MV-4-11 (cell line): ENCODE measurements around the gene STRBP.
A peak's percentile ranks its signal among the peaks of the same experiment; 100 is the strongest.
"Not testable (repeated sequence)": the region's sequence is repeated elsewhere in the genome, so short reads cannot be mapped to it uniquely, and the experiment has no call there.

Experiments
- DNase-seq: peaks from one replicate; lab custom pipeline; 2025; lab: John Stamatoyannopoulos, UW

The STRBP gene

DNA sequence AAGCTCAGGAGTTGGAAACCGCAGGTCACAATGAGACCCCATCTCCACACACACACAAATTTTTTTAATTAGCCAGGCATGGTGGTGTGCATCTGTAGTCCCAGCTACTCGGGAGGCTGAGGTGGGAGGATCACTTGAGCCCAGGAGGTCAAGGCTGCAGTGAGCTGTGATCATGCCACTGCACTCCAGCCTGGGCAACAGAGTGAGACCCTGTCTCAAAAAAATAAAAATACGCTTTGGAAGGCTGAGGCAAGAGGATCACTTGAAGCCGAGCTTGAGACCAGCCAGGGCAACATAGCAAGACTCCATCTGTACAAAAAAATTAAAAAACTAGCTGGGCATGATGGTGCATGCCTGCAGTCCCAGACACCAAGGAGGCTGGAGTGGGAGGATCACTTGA, 19.2 kb downstream of the STRBP start:
- DNase-seq = not testable (repeated sequence)

GRCh38 chr9:123248630-123249029, 19.8 kb downstream of the STRBP start:
- DNase-seq = no peak

- DNase-seq = no peak
These were observed 21.9 kb downstream of the STRBP start for GRCh38 chr9:123246534-123246933.

DNA sequence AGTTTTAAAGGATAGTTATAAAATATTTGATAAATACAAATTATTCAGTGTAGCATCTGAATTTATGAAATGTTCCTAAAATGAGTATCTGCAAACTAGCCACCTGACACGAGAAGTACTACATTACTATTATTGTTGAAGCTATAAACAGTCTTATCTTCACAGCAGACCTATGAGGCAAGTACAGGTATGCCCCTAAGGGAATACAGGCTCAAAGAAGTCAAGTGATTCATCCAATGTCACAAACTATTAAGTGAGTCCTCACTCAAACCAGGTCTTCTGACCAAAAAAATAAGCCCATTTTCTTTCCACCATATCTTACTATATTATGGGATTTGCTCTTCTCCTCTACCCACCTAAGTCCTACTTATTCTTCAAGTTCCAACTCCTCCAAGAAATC, 28.7 kb downstream of the STRBP start:
- DNase-seq = no peak

GRCh38 chr9:123238365-123238764, 30.0 kb downstream of the STRBP start:
- no peak for DNase-seq

GRCh38 chr9:123237220-123237619, 31.2 kb downstream of the STRBP start:
- no peak for DNase-seq

- no peak for DNase-seq
These were observed 32.9 kb downstream of the STRBP start for GRCh38 chr9:123235448-123235847.

DNA sequence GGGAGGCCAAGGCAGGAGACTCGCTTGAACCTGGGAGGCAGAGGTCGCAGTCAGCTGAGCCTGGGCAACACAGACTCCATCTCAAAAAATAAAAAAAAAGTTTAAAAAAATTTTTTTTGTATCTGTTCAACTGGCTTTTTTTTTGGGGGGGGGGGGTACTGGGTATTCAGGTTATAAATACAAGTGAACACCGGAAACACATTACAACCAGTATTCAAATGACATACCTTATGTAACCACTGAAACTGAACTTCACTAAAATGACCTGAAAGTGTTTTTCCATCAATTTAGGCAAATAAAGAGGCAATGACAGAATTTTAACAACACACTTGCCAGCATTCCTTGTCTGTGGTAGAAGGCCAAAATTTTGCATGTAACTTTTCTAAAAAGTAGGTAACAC, 33.5 kb downstream of the STRBP start:
- DNase-seq = no peak

- no peak for DNase-seq
These were observed 36.1 kb downstream of the STRBP start for GRCh38 chr9:123232332-123232731.

DNA sequence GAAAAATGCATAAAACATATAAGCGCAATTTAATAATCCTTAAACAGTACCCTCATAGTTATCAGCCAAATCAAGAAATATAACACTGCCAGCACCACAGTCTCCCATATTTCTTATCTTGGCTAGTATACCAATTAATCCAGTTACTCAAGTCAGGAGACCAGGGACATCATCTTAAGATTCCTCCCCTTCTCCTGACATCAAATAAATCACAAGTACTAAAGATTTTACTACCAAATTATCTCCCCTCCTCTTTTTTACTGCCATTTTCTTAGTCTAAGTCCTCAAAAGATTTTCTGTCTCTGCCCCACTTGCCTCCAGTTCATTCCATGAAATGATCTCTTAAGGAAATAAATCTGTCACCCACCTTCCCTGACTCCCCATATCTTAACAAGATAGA, 37.0 kb downstream of the STRBP start:
- DNase-seq = no peak

GRCh38 chr9:123228967-123229366, 39.4 kb downstream of the STRBP start:
- no peak for DNase-seq

DNA sequence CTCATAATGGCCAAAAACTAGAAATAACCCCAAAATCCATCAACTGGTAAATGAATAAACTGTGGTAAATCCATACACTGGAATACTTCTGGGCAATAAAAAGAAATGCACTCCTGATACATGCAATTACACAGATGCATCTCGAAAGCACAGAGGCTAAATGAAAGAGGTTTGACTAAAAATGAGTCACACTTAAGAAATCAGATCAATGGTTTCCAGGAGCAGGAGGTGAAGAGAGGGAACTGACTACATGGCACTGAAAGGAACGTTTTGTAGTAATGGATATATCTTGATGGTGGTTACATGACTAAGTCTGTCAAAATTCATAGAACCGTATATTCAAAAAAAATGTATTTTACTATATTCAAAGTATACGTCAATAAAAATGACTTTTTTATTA, 42.4 kb downstream of the STRBP start:
- DNase-seq = no peak

DNA sequence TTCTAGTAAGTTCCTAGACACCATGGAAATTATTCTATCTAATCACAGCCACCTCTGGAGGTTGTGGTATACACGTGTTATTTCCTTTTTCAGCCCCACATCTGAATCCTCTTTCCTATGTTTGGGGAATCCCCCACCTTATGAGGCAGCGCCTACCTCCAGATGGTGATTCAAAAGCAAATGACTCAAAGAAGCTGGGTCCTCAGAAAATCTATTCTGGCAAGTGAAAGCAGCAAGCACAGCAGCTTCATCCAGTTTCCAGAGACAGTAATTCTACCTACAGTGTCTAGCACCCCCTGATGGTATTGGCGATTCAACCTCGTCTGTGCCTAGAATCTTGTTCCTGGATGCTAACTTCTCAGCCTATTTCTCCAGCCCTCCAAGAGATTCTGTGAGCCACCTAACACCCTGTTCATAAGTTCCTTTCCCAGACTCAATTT, 43.0 kb downstream of the STRBP start:
- peak; percentile 20 for DNase-seq

GRCh38 chr9:123220127-123220526, 48.3 kb downstream of the STRBP start:
- DNase-seq = no peak

GRCh38 chr9:123218831-123219230, 49.6 kb downstream of the STRBP start:
- no peak for DNase-seq

DNA sequence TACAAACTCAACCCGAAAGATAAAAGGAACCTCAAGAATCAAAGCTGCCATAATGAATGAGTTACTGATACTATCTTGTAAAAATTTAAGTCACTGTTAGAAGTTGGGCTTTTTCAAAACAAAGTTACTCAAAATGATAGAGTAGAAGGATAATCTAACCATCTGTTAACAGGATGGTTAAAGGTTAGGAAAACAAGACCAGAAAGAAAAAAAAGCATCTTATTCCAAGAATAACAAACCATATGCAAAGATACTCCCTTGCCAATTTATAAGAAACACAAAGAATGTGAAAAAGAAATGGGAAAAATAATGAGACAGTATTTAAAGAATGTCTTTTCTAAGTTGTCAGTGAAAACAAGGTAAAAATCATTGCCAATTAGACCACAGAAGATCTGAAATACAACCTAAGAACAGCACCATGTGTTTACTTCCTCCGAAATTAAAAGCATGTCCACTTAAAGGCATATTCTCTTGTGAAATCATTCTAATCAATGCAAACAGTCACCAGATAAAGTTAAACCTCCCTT, 51.2 kb downstream of the STRBP start:
- DNase-seq = no peak

DNA sequence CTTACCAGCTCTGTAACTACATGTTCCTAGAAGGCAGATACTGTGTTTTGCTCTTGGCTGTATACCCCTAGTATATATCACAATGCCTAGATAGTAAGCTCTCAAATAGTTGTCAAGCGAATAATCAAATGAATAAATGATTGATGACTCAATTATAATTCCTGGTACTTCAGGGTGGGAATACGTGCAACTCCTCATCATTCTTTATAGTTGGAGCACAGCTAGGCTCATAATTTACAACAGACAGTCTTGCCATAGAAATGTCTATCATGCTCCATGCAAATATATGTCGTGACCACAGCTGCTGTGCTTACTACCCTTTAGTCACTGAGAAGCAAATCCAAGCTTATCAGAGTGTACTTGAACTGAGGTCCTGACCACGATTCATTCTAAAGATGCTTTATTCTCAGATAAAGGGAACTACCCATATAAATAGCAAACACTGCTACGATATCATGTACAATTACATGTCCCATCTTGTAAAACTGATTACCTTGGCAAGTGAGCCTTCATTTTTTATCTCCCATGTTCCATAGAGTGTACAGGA, 52.1 kb downstream of the STRBP start:
- DNase-seq = no peak

GRCh38 chr9:123211081-123211480, 57.3 kb downstream of the STRBP start:
- DNase-seq = no peak

DNA sequence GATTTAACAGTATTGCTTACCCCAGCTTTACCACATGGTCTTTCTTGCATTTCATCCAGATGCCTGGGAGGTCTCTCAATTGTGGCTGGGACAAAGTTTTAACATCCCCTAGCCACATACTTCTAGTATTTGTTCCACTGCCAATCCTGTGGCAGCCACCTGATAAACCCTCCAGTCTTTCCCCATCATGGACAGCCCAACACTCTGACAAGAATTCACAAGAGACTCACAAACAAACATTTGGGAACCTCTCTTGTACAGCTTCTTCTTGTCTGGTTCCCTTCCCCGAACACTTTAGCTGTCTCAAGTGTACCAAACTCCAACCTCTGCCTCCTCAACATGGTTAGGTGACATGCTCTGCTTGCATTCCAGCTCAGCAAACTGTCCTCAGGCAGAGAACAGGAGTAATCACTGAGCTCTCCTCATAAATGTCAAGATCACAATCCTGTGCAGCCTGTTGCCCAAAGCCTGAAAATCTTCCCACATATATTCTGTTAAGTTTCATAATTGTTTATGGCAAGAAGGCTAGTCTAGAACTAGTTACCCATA, 59.7 kb downstream of the STRBP start:
- no peak for DNase-seq

DNA sequence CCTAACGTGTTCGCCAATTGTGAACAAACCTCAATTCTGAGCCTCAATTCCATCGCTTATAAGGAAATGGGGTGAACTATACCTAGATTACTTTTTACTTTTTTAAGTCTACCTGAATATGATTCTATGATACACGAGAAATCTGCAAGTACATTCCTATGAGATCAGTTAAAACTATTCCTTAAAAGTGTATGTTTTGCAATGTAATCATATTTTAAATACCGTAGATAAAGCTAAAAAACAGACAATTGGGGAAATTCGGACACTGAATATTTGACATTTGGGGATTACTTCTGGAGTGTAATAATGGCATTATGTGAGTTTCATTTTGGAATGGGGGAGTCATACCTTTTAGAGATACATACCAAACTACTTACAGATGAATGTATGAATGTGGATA, 62.3 kb downstream of the STRBP start:
- no peak for DNase-seq

DNA sequence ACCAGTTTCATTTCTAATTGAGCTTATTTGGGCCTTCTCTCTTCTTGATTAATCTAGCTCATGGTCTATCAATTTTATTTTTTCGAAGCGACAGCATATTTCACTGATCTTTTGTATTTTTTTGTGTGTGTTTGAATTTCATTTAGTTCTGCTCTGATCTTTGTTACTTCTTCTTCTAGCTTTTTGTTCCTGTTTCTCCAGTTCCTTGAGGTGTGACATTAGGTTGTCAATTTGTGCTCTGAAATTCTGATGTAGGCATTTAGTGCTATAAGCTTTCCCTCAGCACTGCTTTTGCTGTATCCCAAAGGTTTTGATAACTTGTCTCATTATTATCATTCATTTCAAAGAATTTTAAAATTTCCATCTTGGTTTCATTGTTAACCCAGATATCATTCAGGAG, 67.3 kb downstream of the STRBP start:
- peak; percentile 5 for DNase-seq

DNA sequence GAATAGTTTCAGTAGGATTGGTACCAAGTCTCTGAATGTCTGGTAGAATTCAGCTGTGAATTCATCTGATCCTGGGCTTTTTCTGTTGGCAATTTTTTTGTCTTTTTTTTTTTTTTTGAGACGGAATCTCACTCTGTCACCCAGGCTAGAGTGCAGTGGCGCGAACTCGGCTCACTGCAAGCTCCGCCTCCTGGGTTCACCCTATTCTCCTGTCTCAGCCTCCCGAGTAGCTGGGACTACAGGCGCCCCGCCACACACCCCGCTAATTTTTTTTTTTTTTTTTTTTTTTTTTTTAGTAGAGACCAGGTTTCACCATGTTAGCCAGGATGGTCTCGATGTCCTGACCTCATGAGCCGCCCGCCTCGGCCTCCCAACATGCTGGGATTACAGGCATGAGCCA, 67.9 kb downstream of the STRBP start:
- not testable (repeated sequence) for DNase-seq

DNA sequence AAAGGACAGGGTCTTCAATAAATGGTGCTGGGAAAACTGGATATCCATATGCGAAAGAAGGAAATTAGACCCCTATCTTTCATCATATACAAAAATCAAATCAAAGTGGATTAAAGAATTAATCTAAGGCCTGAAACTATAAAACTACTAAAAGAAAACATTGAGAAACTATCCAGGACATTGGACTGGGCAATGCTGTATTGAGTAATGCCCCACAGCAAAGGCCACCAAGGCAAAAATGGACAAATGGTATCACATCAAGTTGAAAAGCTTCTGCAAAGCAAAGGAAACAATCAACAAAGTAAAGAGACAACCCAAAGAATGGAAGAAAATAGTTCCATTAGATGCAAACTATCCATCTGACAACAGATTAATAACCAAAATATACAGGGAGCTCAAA, 72.3 kb downstream of the STRBP start:
- no peak for DNase-seq

DNA sequence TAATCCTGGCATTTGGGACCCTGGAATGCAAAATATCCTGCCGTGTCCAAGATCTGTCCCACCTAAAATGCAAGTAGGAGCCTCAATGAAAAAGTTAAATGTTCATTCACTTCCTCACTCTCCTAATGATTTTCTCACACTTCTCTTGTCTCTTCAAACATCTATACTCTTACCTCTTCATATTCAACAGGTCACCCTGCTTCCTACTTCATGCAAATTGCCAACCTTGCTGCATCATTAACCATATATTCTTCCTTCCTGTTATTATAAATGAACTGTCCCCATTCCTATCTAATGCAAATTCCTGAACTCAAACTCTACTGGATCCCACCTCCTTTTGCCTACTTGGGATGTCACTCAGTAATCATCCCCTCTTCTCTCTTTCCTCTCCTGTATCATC, 74.4 kb downstream of the STRBP start:
- DNase-seq = no peak
